Adrenal gland (tissue), 5 donors: ENCODE results near the gene PPTC7.

Experiments
- CTCF ChIP-seq, 6 experiments: fragments of 450-650 bp in 4 of 6; fragments of 200-600 bp in 2 of 6; sonication (generic) in 1 of 6; IDR thresholded peaks; 1 replicate in 5 of 6; 2 replicates in 1 of 6; pipeline versions ENCODE4 v1.5.1 to v1.8.0; 2016 to 2021; ENCODE audit warnings: antibody characterized with exemption in 6 of 6, mild to moderate bottlenecking in 2 of 6, moderate library complexity in 1 of 6
- POLR2A ChIP-seq, 2 donors: fragments of 450-650 bp; IDR thresholded peaks; one replicate each; pipeline ENCODE4 v1.6.1; 2017; ENCODE audit warnings: antibody characterized with exemption in 2 of 2, mild to moderate bottlenecking in 2 of 2, moderate library complexity in 1 of 2
- donor health status: DM: no; HTN: no; CAD: no.

GRCh38 chr12:110513842-110514241 lies 69.3 kb downstream of the PPTC7 start:
- TF ChIP-seq CTCF (IDR thresholded peaks at IDR 0.05) (no peak), POLR2A (IDR thresholded peaks at IDR 0.05) (no peak)
